22Rv1 (cell line): Measurements from ENCODE around the gene MAP9.
"Not testable (repeated sequence)": the region's sequence is repeated elsewhere in the genome, so short reads cannot be mapped to it uniquely, and the experiment has no call there.

Source experiments
- H3K27ac ChIP-seq: fragments of 450-650 bp; 2 replicates; pipeline ENCODE4 v1.5.1; 2017
- CTCF ChIP-seq: fragments of 450-650 bp; IDR thresholded peaks from 2 replicates; pipeline ENCODE4 v1.5.1; 2017; ENCODE audit warnings: mild to moderate bottlenecking
- ZFX ChIP-seq: fragments of 450-650 bp; IDR thresholded peaks from 2 replicates; pipeline ENCODE4 v1.6.1; 2017; ENCODE audit warnings: antibody characterized with exemption, borderline replicate concordance

The MAP9 gene

GRCh38 chr4:155376387-155377268 is at the start of gene MAP9:
TSS of gene MAP9 (minus strand) at chr4:155376965. CDS start at chr4:155375850, 1,115 bp downstream.
- no peak for TF ChIP-seq CTCF
- no peak for TF ChIP-seq ZFX
- H3K27ac ChIP-seq: peak within 1 kb of the TSS; percentile 72

- H3K27ac ChIP-seq: not testable (repeated sequence)
Measured at GRCh38 chr4:155424778-155425177, 48.0 kb upstream of the MAP9 start.

- H3K27ac ChIP-seq: peak overlapping the region; percentile 54
- TF ChIP-seq CTCF (no peak), ZFX (no peak)
Measured at GRCh38 chr4:155423671-155424070, 46.9 kb upstream of the MAP9 start.

- H3K27ac ChIP-seq: no peak overlapping the region
- TF ChIP-seq CTCF (no peak), ZFX (no peak)
Measured at GRCh38 chr4:155419266-155419665, 42.5 kb upstream of the MAP9 start.

- H3K27ac ChIP-seq: no peak overlapping the region
Measured at GRCh38 chr4:155415662-155416061, 38.9 kb upstream of the MAP9 start.

GRCh38 chr4:155413451-155413850 is 36.7 kb upstream of the MAP9 start:
- TF ChIP-seq CTCF: no peak
- TF ChIP-seq ZFX: no peak
- H3K27ac ChIP-seq: no peak overlapping the region

More at GRCh38 chr4:155415662-155416061, 38.9 kb upstream of the MAP9 start:
- no peak for TF ChIP-seq CTCF
- TF ChIP-seq ZFX: no peak

GRCh38 chr4:155411546-155411945 is 34.8 kb upstream of the MAP9 start:
- TF ChIP-seq ZFX: no peak

GRCh38 chr4:155408796-155409195 is 32.0 kb upstream of the MAP9 start:
- H3K27ac ChIP-seq: no peak overlapping the region
- no peak for TF ChIP-seq ZFX
- TF ChIP-seq CTCF: no peak

More at GRCh38 chr4:155411546-155411945, 34.8 kb upstream of the MAP9 start:
- H3K27ac ChIP-seq: no peak overlapping the region
